ENCODE data around the gene HFE.

The HFE gene

GRCh38 chr6:26136321-26136720 is 49.1 kb downstream of the HFE start:
- DNase-seq (ENCODE audit: low spot score) = no peak

GRCh38 chr6:26140254-26140966 is 53.2 kb downstream of the HFE start:
- DNase-seq (ENCODE audit: low spot score) = no peak

GRCh38 chr6:26140967-26141294 is 53.7 kb downstream of the HFE start:
- DNase-seq (ENCODE audit: low spot score) = no peak

GRCh38 chr6:26141378-26141904 is 54.2 kb downstream of the HFE start:
- no peak for DNase-seq (ENCODE audit: low spot score)

GRCh38 chr6:26142026-26142425 is 54.8 kb downstream of the HFE start:
- DNase-seq (ENCODE audit: low spot score) = no peak
